ENCODE data around the gene CDADC1.

- no peak for TF ChIP-seq CTCF (IDR thresholded peaks at IDR 0.05; ENCODE audit: extremely low read depth in 1 of 2, insufficient read depth in 1 of 2, low read depth in 1 of 2, low read length in 2 of 2)
- TF ChIP-seq, protein P1, sequence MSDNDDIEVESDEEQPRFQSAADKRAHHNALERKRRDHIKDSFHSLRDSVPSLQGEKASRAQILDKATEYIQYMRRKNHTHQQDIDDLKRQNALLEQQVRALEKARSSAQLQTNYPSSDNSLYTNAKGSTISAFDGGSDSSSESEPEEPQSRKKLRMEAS (IDR thresholded peaks at IDR 0.05; ENCODE audit: insufficient read depth, insufficient read length): no peak
- TF ChIP-seq EZH2 (IDR thresholded peaks at IDR 0.05; ENCODE audit: borderline replicate concordance, low read depth, low read length, severe bottlenecking): no peak
Measured at GRCh38 chr13:49315756-49316482, 68.2 kb downstream of the CDADC1 start.
